ENCODE results near the gene ANKRD11. TPM values are rescaled to one million over a fixed set of nuclear protein-coding genes. Genes with fewer than 3 reads are reported as not detected.

The ANKRD11 gene
- total and polyA plus RNA-seq, 8 donors = 90.7 to 123 (median 98.4) TPM

DNA sequence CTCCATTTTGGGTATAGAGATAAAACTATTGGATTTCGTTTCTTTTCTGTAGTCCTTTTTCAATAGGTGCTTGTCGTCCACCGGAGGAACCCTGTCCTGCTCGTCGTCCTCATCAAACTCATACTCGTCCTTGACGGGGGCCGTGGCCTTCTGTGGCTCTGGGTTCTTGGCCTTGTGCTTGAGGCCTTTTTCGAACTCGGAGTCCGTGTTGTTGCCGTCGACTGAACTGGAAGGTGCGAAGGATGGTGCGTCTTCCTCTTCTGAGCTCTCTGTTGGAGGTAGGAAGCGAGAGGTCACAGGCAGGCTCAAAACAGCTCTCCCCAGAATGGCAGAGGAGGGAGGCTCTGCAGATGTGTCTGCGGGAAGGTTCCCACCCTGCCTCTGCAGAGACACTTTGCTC, 205.0 kb downstream of the ANKRD11 start:
- H3K27me3 ChIP-seq = no peaks in the 10 kb centered on the region
- TF ChIP-seq CTCF (IDR thresholded peaks at IDR 0.05) = no peak
- H3K27ac ChIP-seq = no peak overlapping the region
- DNase-seq (peak in 1 of 4 donors; percentile 34), ATAC-seq (no peak)
- H3K36me3 ChIP-seq = peaks cover 0 to 97% of the 10 kb centered on the region in 2 donors
- no peak overlapping the region for H3K4me3 ChIP-seq
- intact Hi-C loops (cut with DNase I) = no loop called here
- H3K9me3 ChIP-seq = no peaks in the 10 kb centered on the region
- no peaks in the 10 kb centered on the region for H3K4me1 ChIP-seq

DNA sequence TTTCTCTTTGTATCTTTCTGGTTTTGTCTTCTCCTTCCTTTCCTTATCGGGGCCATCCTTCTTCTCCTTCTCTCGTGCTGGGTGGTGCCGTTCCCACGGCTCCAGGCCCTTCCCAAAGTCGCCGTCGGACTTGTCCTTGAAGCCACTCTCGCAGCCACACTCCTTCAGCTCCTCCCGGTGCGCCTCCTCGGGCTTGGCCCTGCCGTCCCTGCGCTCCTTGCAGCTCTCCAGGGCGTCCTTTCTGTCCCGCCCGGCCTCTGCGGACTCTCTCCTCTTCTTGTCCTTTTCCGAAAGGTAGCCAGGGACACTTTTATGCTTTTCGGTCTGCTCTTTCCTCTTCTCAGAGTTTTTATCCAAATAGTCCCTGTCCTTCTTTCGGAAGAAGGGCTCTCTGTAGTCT, 206.9 kb downstream of the ANKRD11 start:
- intact Hi-C loops (cut with DNase I) = no loop called here
- Histone ChIP-seq H3K4me1 (no peaks in the 10 kb centered on the region), H3K27me3 (no peaks in the 10 kb centered on the region), H3K9me3 (no peaks in the 10 kb centered on the region), H3K36me3 (peaks cover 0 to 97% of the 10 kb centered on the region in 2 donors), H3K27ac (no peak overlapping the region), H3K4me3 (no peak overlapping the region)
- peak in 1 of 4 donors; percentile 61 for DNase-seq
- no peak for ATAC-seq
- TF ChIP-seq CTCF (IDR thresholded peaks at IDR 0.05) = no peak

DNA sequence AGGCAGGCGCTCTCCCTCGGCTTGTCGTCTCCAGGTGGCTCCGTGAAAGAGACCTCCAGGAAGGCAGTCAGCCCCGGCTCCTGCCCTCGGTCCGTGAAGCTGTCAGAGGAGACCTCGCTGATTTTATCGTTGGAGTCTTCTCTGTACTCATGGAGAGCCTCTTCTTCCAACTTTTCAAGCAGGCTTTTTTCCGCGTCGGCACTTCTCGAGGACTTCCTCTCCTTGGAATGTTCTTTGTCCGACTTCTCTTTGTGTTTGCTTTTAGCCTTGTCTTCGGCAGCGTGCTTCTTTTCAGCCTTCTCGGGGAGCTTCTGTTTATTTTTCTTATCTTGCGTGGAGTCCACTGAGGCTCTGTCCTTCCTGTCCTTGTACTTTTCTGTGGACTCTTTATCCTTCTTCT, 207.8 kb downstream of the ANKRD11 start:
- no peak overlapping the region for H3K4me3 ChIP-seq
- H3K4me1 ChIP-seq = no peaks in the 10 kb centered on the region
- DNase-seq = peak in 1 of 4 donors; percentile 47
- H3K27ac ChIP-seq = no peak overlapping the region
- no peaks in the 10 kb centered on the region for H3K9me3 ChIP-seq
- TF ChIP-seq CTCF (IDR thresholded peaks at IDR 0.05) = no peak
- peaks cover 0 to 97% of the 10 kb centered on the region in 2 donors for H3K36me3 ChIP-seq
- no peaks in the 10 kb centered on the region for H3K27me3 ChIP-seq
- intact Hi-C loops (cut with DNase I) = no loop called here
- ATAC-seq = no peak

DNA sequence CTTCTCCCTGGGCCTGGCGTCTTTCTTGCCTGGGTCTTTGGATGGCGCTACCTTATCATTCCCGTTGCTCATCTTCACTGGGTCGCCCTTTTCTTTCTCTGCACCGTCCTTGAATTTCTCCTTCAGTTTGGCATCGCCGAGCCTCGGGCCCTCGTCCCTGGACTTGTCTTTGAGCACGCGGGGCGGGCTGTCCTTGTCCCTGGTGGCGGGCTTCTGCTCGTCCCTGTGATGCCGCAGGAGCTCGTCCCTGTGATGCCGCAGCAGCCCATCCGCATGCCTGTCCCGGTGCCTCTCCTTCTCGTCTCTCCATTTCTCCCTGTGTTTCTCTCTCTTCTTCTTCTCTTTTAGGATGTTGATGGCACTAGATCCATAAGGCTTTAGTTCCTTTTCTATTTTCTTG, 208.5 kb downstream of the ANKRD11 start:
- Histone ChIP-seq H3K9me3 (no peaks in the 10 kb centered on the region), H3K27ac (no peak overlapping the region), H3K36me3 (peaks cover 0 to 97% of the 10 kb centered on the region in 2 donors), H3K4me1 (no peaks in the 10 kb centered on the region), H3K4me3 (no peak overlapping the region), H3K27me3 (no peaks in the 10 kb centered on the region)
- DNase-seq (peak in 1 of 4 donors; percentile 62), ATAC-seq (no peak)
- no peak for TF ChIP-seq CTCF (IDR thresholded peaks at IDR 0.05)
- intact Hi-C loops (cut with DNase I) = no loop called here

GRCh38 chr16:89281189-89281577, 209.2 kb downstream of the ANKRD11 start:
- ATAC-seq = no peak
- H3K4me1 ChIP-seq = no peaks in the 10 kb centered on the region
- no peak overlapping the region for H3K27ac ChIP-seq
- H3K4me3 ChIP-seq = no peak overlapping the region
- no peaks in the 10 kb centered on the region for H3K9me3 ChIP-seq
- intact Hi-C loops (cut with DNase I) = no loop called here
- H3K27me3 ChIP-seq = no peaks in the 10 kb centered on the region
- DNase-seq = peak in 1 of 4 donors; percentile 61
- H3K36me3 ChIP-seq = peaks cover 0 to 97% of the 10 kb centered on the region in 2 donors
- no peak for TF ChIP-seq CTCF (IDR thresholded peaks at IDR 0.05)

All from left lung (tissue), 10 donors.